K562 (cell line): ENCODE measurements around the gene ZNF768. TPM values are rescaled to one million over a fixed set of nuclear protein-coding genes. Genes with fewer than 3 reads are reported as not detected.
A peak's percentile ranks its signal among the peaks of the same experiment; 100 is the strongest.

Source experiments
- ATAC-seq: fragments of 200-7000 bp; cut with Tn5 transposase; 3 replicates; pipeline ENCODE4 v1.9.1; 2020; ENCODE audit warnings: moderate library complexity
- BruUV-seq: library from RNA; stranded (reverse); fragments of 400-500 nt; replicated peaks from 2 replicates; lab custom pipeline; 2021; lab: Mats Ljungman, UMichigan
- CTCF ChIA-PET: fragments of 300-600 bp; formaldehyde crosslinking; extraction: SDS; loops from one replicate; lab custom pipeline; 2021; ENCODE audit warnings: low intra/inter-chr PET ratio; lab: Yijun Ruan, JAX
- POLR2A ChIA-PET: fragments of 300-600, 350-650 bp; sonication (Branson Sonifier 250); formaldehyde crosslinking; extraction: SDS; loops from one replicate; lab custom pipeline; 2021; ENCODE audit warnings: antibody characterized with exemption, inconsistent platforms; lab: Yijun Ruan, JAX
- DNase-seq, 4 experiments: peaks; one replicate each; pipeline versions ENCODE4 v3.0.0 to v3.0.0-alpha.2; 2011 to 2018; ENCODE audit warnings: low spot score in 3 of 4, mixed read lengths in 3 of 4; ENCODE audit errors: extremely low read depth in 1 of 4
- FAIRE-seq: peaks from 2 replicates; lab custom pipeline; 2011; peaks lifted over from hg19 to GRCh38; lab: Jason Lieb, UNC
- H2AFZ ChIP-seq: 2 replicates; pipeline ENCODE4 v1.6.0; 2011; ENCODE audit warnings: low read depth, low read length, control low read depth, inconsistent platforms
- H3K27ac ChIP-seq: fragments of 200-600 bp; 3 replicates; pipeline ENCODE4 v1.8.0; 2011; ENCODE audit warnings: low read depth, mild to moderate bottlenecking, control low read depth, inconsistent platforms, low read length, moderate library complexity, mixed read lengths; ENCODE audit errors: extremely low read depth
- H3K27me3 ChIP-seq, 2 experiments: fragments of 300-600 bp in 1 of 2; 2 replicates in 1 of 2; 3 replicates in 1 of 2; pipeline versions ENCODE4 v1.6.0 to v1.8.0; 2011; ENCODE audit warnings: inconsistent platforms in 2 of 2, low read length in 2 of 2, mild to moderate bottlenecking in 1 of 2, mixed read lengths in 1 of 2, moderate library complexity in 1 of 2; ENCODE audit not compliant: control insufficient read depth in 2 of 2, insufficient read depth in 2 of 2
- H3K36me3 ChIP-seq: fragments of 300-600 bp; 3 replicates; pipeline ENCODE4 v1.8.0; 2011; ENCODE audit warnings: mild to moderate bottlenecking, low read length, inconsistent platforms; ENCODE audit not compliant: control insufficient read depth, insufficient read depth
- H3K4me1 ChIP-seq, 2 experiments: fragments of 200-600 bp in 1 of 2; replicated peaks in 1 of 2; 2 replicates in 1 of 2; 3 replicates in 1 of 2; pipeline versions ENCODE4 v1.5.1 to v1.8.0; 2011; ENCODE audit warnings: inconsistent platforms in 2 of 2, low read length in 2 of 2, mild to moderate bottlenecking in 1 of 2, mixed read lengths in 1 of 2, moderate library complexity in 1 of 2; ENCODE audit not compliant: control insufficient read depth in 2 of 2, insufficient read depth in 2 of 2
- H3K4me2 ChIP-seq: 2 replicates; pipeline ENCODE4 v1.6.1; 2011; ENCODE audit warnings: low read length, control low read depth, inconsistent platforms, mixed read lengths; ENCODE audit not compliant: insufficient read depth
- H3K4me3 ChIP-seq: fragments of 200-600 bp; sonication (generic), shearing (Covaris generic); 2 replicates; pipeline ENCODE4 v1.5.1; 2016; ENCODE audit warnings: control low read depth, inconsistent platforms
- H3K79me2 ChIP-seq: fragments of 200-600 bp; 3 replicates; pipeline ENCODE4 v1.8.0; 2011; ENCODE audit warnings: low read length, inconsistent platforms; ENCODE audit not compliant: control insufficient read depth, insufficient read depth
- H3K9ac ChIP-seq, 2 experiments: 2 replicates each; pipeline versions ENCODE4 v1.6.0 to v1.6.1; 2011; ENCODE audit warnings: low read depth in 2 of 2, low read length in 2 of 2, control low read depth in 1 of 2, inconsistent platforms in 1 of 2, mild to moderate bottlenecking in 1 of 2, mixed read lengths in 1 of 2; ENCODE audit not compliant: insufficient read depth in 1 of 2
- H3K9me1 ChIP-seq: one replicate; pipeline ENCODE4 v1.6.0; 2011; ENCODE audit warnings: inconsistent platforms, mild to moderate bottlenecking, low read length, moderate library complexity; ENCODE audit not compliant: control insufficient read depth, insufficient read depth
- H3K9me3 ChIP-seq: replicated peaks from 2 replicates; pipeline ENCODE4 v1.5.1; 2011; ENCODE audit warnings: low read depth, low read length, inconsistent platforms; ENCODE audit not compliant: control insufficient read depth, insufficient read depth
- H4K20me1 ChIP-seq: replicated peaks from 2 replicates; pipeline ENCODE4 v1.6.1; 2011; ENCODE audit warnings: low read length, inconsistent platforms, mixed read lengths; ENCODE audit not compliant: control insufficient read depth, insufficient read depth
- BRD9 ChIP-seq: fragments of 450-650 bp; IDR thresholded peaks from 2 replicates; pipeline ENCODE4 v1.6.1; 2018; ENCODE audit warnings: low read depth; ENCODE audit not compliant: partially characterized antibody
- ELF1 ChIP-seq: fragments of 200-800 bp; sonication (Bioruptor generic); IDR thresholded peaks from 2 replicates; pipeline ENCODE4 v1.6.1; 2016; ENCODE audit warnings: missing genetic modification characterization, missing compliant biosample characterization
- HDAC8 ChIP-seq: fragments of 450-650 bp; IDR thresholded peaks from 2 replicates; pipeline ENCODE4 v1.6.1; 2016; ENCODE audit warnings: mild to moderate bottlenecking, missing genetic modification characterization, moderate library complexity, missing compliant biosample characterization
- HNRNPLL ChIP-seq: fragments of 200-400 bp; formaldehyde crosslinking; IDR thresholded peaks from 2 replicates; pipeline ENCODE4 v1.6.1; 2017; ENCODE audit warnings: low read length, low read depth, mild to moderate bottlenecking; ENCODE audit not compliant: poor library complexity, severe bottlenecking
- NBN ChIP-seq: fragments of 450-650 bp; IDR thresholded peaks from 2 replicates; pipeline ENCODE4 v1.6.1; 2016; ENCODE audit warnings: low read depth, mild to moderate bottlenecking
- NR2C1 ChIP-seq, 2 experiments: fragments of 450-650 bp; IDR thresholded peaks; 2 replicates each; pipeline ENCODE4 v1.6.1; 2017; ENCODE audit warnings: mild to moderate bottlenecking in 2 of 2, antibody characterized with exemption in 1 of 2, inconsistent platforms in 1 of 2, missing compliant biosample characterization in 1 of 2, missing genetic modification characterization in 1 of 2
- PCBP1 ChIP-seq: fragments of 200-400 bp; formaldehyde crosslinking; IDR thresholded peaks from 2 replicates; pipeline ENCODE4 v1.6.1; 2018; ENCODE audit warnings: mild to moderate bottlenecking, low read depth, low read length; ENCODE audit not compliant: poor library complexity, severe bottlenecking
- RNF2 ChIP-seq: sonication (generic); IDR thresholded peaks from 2 replicates; pipeline ENCODE4 v1.6.1; 2016
- TFE3 ChIP-seq: fragments of 450-650 bp; formaldehyde crosslinking; IDR thresholded peaks from 2 replicates; pipeline ENCODE4 v1.4.0; 2020; ENCODE audit warnings: mild to moderate bottlenecking, mixed read lengths
- TRIM28 ChIP-seq: fragments of 450-650 bp; IDR thresholded peaks from 2 replicates; pipeline ENCODE4 v1.6.1; 2017
- ZNF165 ChIP-seq: fragments of 250-450 bp; sonication (Bioruptor Pico); IDR thresholded peaks from 2 replicates; pipeline ENCODE4 v1.4.0; 2020; ENCODE audit warnings: borderline replicate concordance
- ZNF282 ChIP-seq: sonication (generic); formaldehyde crosslinking; IDR thresholded peaks from 2 replicates; pipeline ENCODE4 v1.8.1; 2023; ENCODE audit warnings: missing genetic modification reagents
- ZNF311 ChIP-seq: fragments of 250-450 bp; sonication (Bioruptor Pico); IDR thresholded peaks from 2 replicates; pipeline ENCODE4 v1.4.0; 2020; ENCODE audit warnings: mild to moderate bottlenecking, moderate library complexity
- ZNF511 ChIP-seq: sonication (generic); formaldehyde crosslinking; IDR thresholded peaks from 2 replicates; pipeline ENCODE4 v1.8.0; 2022; ENCODE audit warnings: mild to moderate bottlenecking, missing genetic modification reagents
- ZNF766 ChIP-seq: fragments of 200-800 bp; sonication (Bioruptor generic); conservative IDR thresholded peaks from 2 replicates; pipeline ENCODE4 v1.6.1; 2016; ENCODE audit warnings: missing genetic modification characterization, missing compliant biosample characterization
- WGBS: fragments of 100-300 bp; shearing (Covaris generic); methylation state at CpG from one replicate; pipeline ENCODE4 v1.1.6; 2016; ENCODE audit warnings: low coverage, mixed read lengths; ENCODE audit not compliant: insufficient coverage; ENCODE audit errors: missing lambda C conversion rate; 5-methylcytosine and 5-hydroxymethylcytosine counted together
- in situ Hi-C: fragments of 300-500 bp; cut with MboI; formaldehyde crosslinking; loops from 4 replicates; pipeline ENCODE4 v1.15.0; 2018; ENCODE audit warnings: inconsistent platforms, mixed read lengths
- intact Hi-C: fragments of 100-400 bp; cut with micrococcal nuclease; formaldehyde crosslinking; loops from 2 replicates; pipeline ENCODE4 v1.14.2; 2022
- polyA plus RNA-seq, 8 experiments: library from polyadenylated mRNA; depleted of rRNA in 4 of 8; stranded (reverse) in 5 of 8; unstranded in 3 of 8; fragments of >200 nt; fragmentation: Nextera tagmentation in 2 of 8; fragmentation: Illumina TruSeq in 1 of 8; extraction: Ambion mirVana in 2 of 8; extraction: Trizol in 1 of 8; gene quantifications; 2 replicates each; pipeline versions ENCODE4 v1.2.1 to v1.2.3, GENCODE V29; 2011 to 2014; ENCODE audit warnings: inconsistent platforms in 1 of 8, missing spikeins in 1 of 8
- total RNA-seq, 7 experiments: library from RNA; depleted of rRNA in 6 of 7; stranded (reverse); fragments of >200 nt in 6 of 7; fragmentation: Illumina TruSeq in 2 of 7; extraction: Trizol in 2 of 7; gene quantifications; 2 replicates each; pipeline versions ENCODE4 v1.2.1 to v1.2.3, GENCODE V29; 2011 to 2021; ENCODE audit warnings: low replicate concordance in 1 of 7
- TF ChIP-seq, protein P1 (sequence below): IDR thresholded peaks from 2 replicates; pipeline ENCODE4 v1.6.1; 2012; ENCODE audit warnings: low read depth, low read length, improper control_type of control experiment, borderline replicate concordance
- TF ChIP-seq, protein P2 (sequence below): fragments of 250-450 bp; sonication (Bioruptor Pico); IDR thresholded peaks from 2 replicates; pipeline ENCODE4 v1.8.0; 2021; ENCODE audit warnings: moderate library complexity, mild to moderate bottlenecking, inconsistent platforms

Gene ZNF768
- total and polyA plus RNA-seq, 9 of the 15 experiments (the other 6 are each of a cell fraction or from before 2014, with no cell fraction given), result 0.13 to 50.7 (median 26.9) TPM

DNA sequence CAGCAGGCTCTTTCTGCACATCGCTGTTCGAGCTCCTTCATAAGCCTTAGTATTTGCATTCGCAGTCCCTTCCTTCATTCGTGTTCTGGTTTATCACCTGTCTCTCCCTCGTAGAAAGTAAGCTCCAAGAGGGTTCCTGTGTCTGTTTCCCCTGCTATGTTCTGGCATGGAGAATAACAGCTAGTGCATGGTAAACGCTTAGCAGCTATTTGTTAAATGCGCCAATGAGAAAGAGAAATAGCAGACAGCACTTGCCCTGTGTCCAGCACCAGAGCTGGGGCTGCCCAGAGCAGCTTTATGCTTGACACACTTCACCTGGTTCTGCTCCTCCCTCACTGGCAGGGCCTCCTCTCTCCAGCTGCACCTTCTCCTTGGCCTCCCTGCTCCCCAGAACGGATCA lies 39.6 kb upstream of the ZNF768 start:
- TF ChIP-seq ZNF766 (CRISPR knock-in tag) (no peak), TRIM28 (no peak), ZNF282 (CRISPR knock-in tag) (no peak), NBN (no peak), RNF2 (no peak), NR2C1 (IDR thresholded peaks at IDR 0.05) (no peak), NR2C1 (tag; IDR thresholded peaks at IDR 0.05) (no peak), HDAC8 (tag) (no peak), BRD9 (no peak), ELF1 (tag) (no peak), PCBP1 (no peak), HNRNPLL (no peak), TFE3 (CRISPR knock-in tag) (no peak), ZNF511 (no peak), ZNF311 (no peak), ZNF165 (no peak)
- TF ChIP-seq, protein P1, sequence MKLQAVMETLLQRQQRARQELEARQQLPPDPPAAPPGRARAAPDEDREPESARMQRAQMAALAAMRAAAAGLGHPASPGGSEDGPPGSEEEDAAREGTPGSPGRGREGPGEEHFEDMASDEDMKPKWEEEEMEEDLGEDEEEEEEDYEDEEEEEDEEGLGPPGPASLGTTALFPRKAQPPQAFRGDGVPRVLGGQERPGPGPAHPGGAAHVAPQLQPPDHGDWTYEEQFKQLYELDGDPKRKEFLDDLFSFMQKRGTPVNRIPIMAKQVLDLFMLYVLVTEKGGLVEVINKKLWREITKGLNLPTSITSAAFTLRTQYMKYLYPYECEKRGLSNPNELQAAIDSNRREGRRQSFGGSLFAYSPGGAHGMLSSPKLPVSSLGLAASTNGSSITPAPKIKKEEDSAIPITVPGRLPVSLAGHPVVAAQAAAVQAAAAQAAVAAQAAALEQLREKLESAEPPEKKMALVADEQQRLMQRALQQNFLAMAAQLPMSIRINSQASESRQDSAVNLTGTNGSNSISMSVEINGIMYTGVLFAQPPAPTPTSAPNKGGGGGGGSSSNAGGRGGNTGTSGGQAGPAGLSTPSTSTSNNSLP, result no peak
- TF ChIP-seq, protein P2, sequence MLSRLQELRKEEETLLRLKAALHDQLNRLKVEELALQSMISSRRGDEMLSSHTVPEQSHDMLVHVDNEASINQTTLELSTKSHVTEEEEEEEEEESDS, result no peak
- TF ChIP-seq, all 486 proteins: peak for 0
- peaks cover 2% of the 10 kb centered on the region; the same call in 1 of the 3 replicates for H3K79me2 ChIP-seq
- in situ Hi-C loops (no loop called here), intact Hi-C loops (no loop called here)
- no peaks in the 10 kb centered on the region for H3K9me1 ChIP-seq
- H3K36me3 ChIP-seq, result no peaks in the 10 kb centered on the region
- peaks cover 9 to 18% of the 10 kb centered on the region in 2 experiments for H3K4me1 ChIP-seq
- no peaks in the 10 kb centered on the region for H4K20me1 ChIP-seq
- peak overlapping the region in 1 of 2 experiments; percentile 61; a peak in 1 of 4 replicates for H3K9ac ChIP-seq
- no peaks in the 10 kb centered on the region for H3K27me3 ChIP-seq
- no TSS peak for BruUV-seq
- ChIA-PET CTCF (no interaction called here), POLR2A (interaction anchor here (0.8 to 1.7 kb wide), 7 partner anchors 8 to 136 kb away, joined by 3 to 9 read pairs (median 5); partner anchors contain the start of genes DCTPP1, ZNF689, ZNF747 and ZNF764)
- H3K4me2 ChIP-seq, result no peak overlapping the region
- no peak for FAIRE-seq
- no peak overlapping the region for H2AFZ ChIP-seq
- DNase-seq, result no peak
- WGBS, result 46% methylated on average over 8 of the region's 8 CpGs
- no peak; the same call in 2 of the 3 replicates for ATAC-seq
- H3K9me3 ChIP-seq, result no peaks in the 10 kb centered on the region
- no peak overlapping the region for H3K27ac ChIP-seq
- no peak overlapping the region for H3K4me3 ChIP-seq
